IPS-15b (cell line): ENCODE results near the gene ANP32D.
"Not testable (repeated sequence)": the region's sequence is repeated elsewhere in the genome, so short reads cannot be mapped to it uniquely, and the experiment has no call there.

ENCODE experiments used
- H3K27me3 ChIP-seq: one replicate; pipeline ENCODE4 v1.6.1; 2013; ENCODE audit warnings: low read length; ENCODE audit not compliant: control insufficient read depth, insufficient read depth
- H3K36me3 ChIP-seq: one replicate; pipeline ENCODE4 v1.6.1; 2013; ENCODE audit warnings: low read length; ENCODE audit not compliant: control insufficient read depth, insufficient read depth
- H3K4me1 ChIP-seq: one replicate; pipeline ENCODE4 v1.6.1; 2013; ENCODE audit warnings: mild to moderate bottlenecking, low read length; ENCODE audit not compliant: control insufficient read depth, insufficient read depth
- H3K4me3 ChIP-seq: one replicate; pipeline ENCODE4 v1.5.1; 2013; ENCODE audit warnings: low read depth, low read length
- H3K9ac ChIP-seq: one replicate; pipeline ENCODE4 v1.6.1; 2013; ENCODE audit warnings: low read depth, mild to moderate bottlenecking, low read length
- H3K9me3 ChIP-seq: one replicate; pipeline ENCODE4 v1.6.1; 2013; ENCODE audit warnings: mild to moderate bottlenecking, low read length; ENCODE audit not compliant: control insufficient read depth, insufficient read depth

Gene ANP32D

GRCh38 chr12:48455116-48455515, 17.2 kb upstream of the ANP32D start:
- Histone ChIP-seq H3K27me3 (no peaks in the 10 kb centered on the region), H3K9ac (no peak overlapping the region), H3K4me1 (no peaks in the 10 kb centered on the region), H3K9me3 (no peaks in the 10 kb centered on the region), H3K36me3 (no peaks in the 10 kb centered on the region), H3K4me3 (no peak overlapping the region)

GRCh38 chr12:48459259-48459658, 13.1 kb upstream of the ANP32D start:
- Histone ChIP-seq H3K4me1 (no peaks in the 10 kb centered on the region), H3K4me3 (no peak overlapping the region), H3K27me3 (no peaks in the 10 kb centered on the region), H3K9ac (no peak overlapping the region), H3K9me3 (no peaks in the 10 kb centered on the region), H3K36me3 (no peaks in the 10 kb centered on the region)

GRCh38 chr12:48469027-48469426, 3.3 kb upstream of the ANP32D start:
- not testable (repeated sequence) for H3K36me3 ChIP-seq, H3K9me3 ChIP-seq, H3K4me1 ChIP-seq, H3K9ac ChIP-seq, H3K4me3 ChIP-seq, H3K27me3 ChIP-seq

- Histone ChIP-seq H3K4me1 (no peaks in the 10 kb centered on the region), H3K9me3 (peaks cover 4% of the 10 kb centered on the region), H3K4me3 (no peak overlapping the region), H3K27me3 (no peaks in the 10 kb centered on the region), H3K9ac (no peak overlapping the region), H3K36me3 (no peaks in the 10 kb centered on the region)
Observed at GRCh38 chr12:48473061-48473460, 702 bp downstream of the ANP32D start.

- H3K36me3 ChIP-seq, H3K9me3 ChIP-seq, H3K4me1 ChIP-seq, H3K27me3 ChIP-seq, H3K4me3 ChIP-seq, H3K9ac ChIP-seq: not testable (repeated sequence)
Observed at GRCh38 chr12:48474497-48474896, 2.1 kb downstream of the ANP32D start.

- H3K4me1 ChIP-seq = no peaks in the 10 kb centered on the region
- H3K9me3 ChIP-seq = no peaks in the 10 kb centered on the region
- no peaks in the 10 kb centered on the region for H3K36me3 ChIP-seq
- no peak within 1 kb of the TSS for H3K4me3 ChIP-seq
- no peak within 1 kb of the TSS for H3K9ac ChIP-seq
- no peaks in the 10 kb centered on the region for H3K27me3 ChIP-seq
Observed at GRCh38 chr12:48482198-48482597, 9.8 kb downstream of the ANP32D start, which contains the start of gene C12orf54. C12orf54 (plus strand) TSS chr12:48482498; CDS start chr12:48483297, 799 bp downstream.

- Histone ChIP-seq H3K4me1 (no peaks in the 10 kb centered on the region), H3K9me3 (no peaks in the 10 kb centered on the region)
Observed at GRCh38 chr12:48482930-48483329, 10.6 kb downstream of the ANP32D start.

GRCh38 chr12:48486261-48486660, 13.9 kb downstream of the ANP32D start:
- no peak overlapping the region for H3K4me3 ChIP-seq
- H3K36me3 ChIP-seq = no peaks in the 10 kb centered on the region
- no peaks in the 10 kb centered on the region for H3K4me1 ChIP-seq
- H3K9ac ChIP-seq = no peak overlapping the region
- no peaks in the 10 kb centered on the region for H3K9me3 ChIP-seq
- no peaks in the 10 kb centered on the region for H3K27me3 ChIP-seq

More at GRCh38 chr12:48482930-48483329, 10.6 kb downstream of the ANP32D start:
- Histone ChIP-seq H3K36me3 (no peaks in the 10 kb centered on the region), H3K9ac (no peak overlapping the region), H3K4me3 (no peak overlapping the region), H3K27me3 (no peaks in the 10 kb centered on the region)

- Histone ChIP-seq H3K9ac (no peak overlapping the region), H3K9me3 (no peaks in the 10 kb centered on the region), H3K4me1 (no peaks in the 10 kb centered on the region), H3K4me3 (no peak overlapping the region), H3K36me3 (no peaks in the 10 kb centered on the region), H3K27me3 (no peaks in the 10 kb centered on the region)
Observed at GRCh38 chr12:48486679-48487078, 14.3 kb downstream of the ANP32D start.

- no peaks in the 10 kb centered on the region for H3K27me3 ChIP-seq
- no peaks in the 10 kb centered on the region for H3K4me1 ChIP-seq
- no peaks in the 10 kb centered on the region for H3K9me3 ChIP-seq
- H3K36me3 ChIP-seq = no peaks in the 10 kb centered on the region
- no peak overlapping the region for H3K9ac ChIP-seq
- no peak overlapping the region for H3K4me3 ChIP-seq
Observed at GRCh38 chr12:48489012-48489411, 16.7 kb downstream of the ANP32D start.

GRCh38 chr12:48489456-48489855, 17.1 kb downstream of the ANP32D start:
- H3K27me3 ChIP-seq, H3K4me3 ChIP-seq, H3K36me3 ChIP-seq, H3K4me1 ChIP-seq, H3K9ac ChIP-seq, H3K9me3 ChIP-seq: not testable (repeated sequence)

- not testable (repeated sequence) for H3K4me3 ChIP-seq, H3K9ac ChIP-seq, H3K4me1 ChIP-seq, H3K36me3 ChIP-seq, H3K27me3 ChIP-seq, H3K9me3 ChIP-seq
Observed at GRCh38 chr12:48500281-48500680, 27.9 kb downstream of the ANP32D start.

- H3K4me3 ChIP-seq = not testable (repeated sequence)
Observed at GRCh38 chr12:48506836-48507235, 34.5 kb downstream of the ANP32D start.

More at GRCh38 chr12:48506836-48507235, 34.5 kb downstream of the ANP32D start:
- H3K9me3 ChIP-seq, H3K4me1 ChIP-seq, H3K27me3 ChIP-seq, H3K9ac ChIP-seq, H3K36me3 ChIP-seq: not testable (repeated sequence)
